Fibroblast of skin of right biceps (primary cell): ENCODE results near the gene SLC41A1.

Experiments used
- DNase-seq: peaks from one replicate; pipeline ENCODE4 v3.0.0-alpha.2; 2013

Gene SLC41A1

DNA sequence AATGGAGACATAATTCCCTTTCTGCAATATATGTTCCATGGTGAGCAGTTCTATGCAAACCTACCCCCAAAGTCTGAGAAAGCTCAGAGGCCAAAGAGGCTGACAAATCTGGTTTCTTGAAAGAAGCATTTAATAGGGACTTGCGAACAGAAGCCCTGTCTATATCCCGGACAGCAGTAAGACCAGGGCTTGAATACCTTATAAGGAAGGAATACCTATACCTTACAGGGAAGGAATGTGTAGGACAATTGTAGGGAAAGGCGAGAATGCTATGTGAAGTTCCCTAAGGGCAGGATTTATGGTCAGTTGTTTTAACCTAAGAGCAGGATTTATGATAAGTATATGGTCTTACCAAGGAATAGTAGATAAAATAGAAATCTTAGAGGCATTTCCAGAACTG is 5.0 kb upstream of the SLC41A1 start:
- DNase-seq, result no peak

DNA sequence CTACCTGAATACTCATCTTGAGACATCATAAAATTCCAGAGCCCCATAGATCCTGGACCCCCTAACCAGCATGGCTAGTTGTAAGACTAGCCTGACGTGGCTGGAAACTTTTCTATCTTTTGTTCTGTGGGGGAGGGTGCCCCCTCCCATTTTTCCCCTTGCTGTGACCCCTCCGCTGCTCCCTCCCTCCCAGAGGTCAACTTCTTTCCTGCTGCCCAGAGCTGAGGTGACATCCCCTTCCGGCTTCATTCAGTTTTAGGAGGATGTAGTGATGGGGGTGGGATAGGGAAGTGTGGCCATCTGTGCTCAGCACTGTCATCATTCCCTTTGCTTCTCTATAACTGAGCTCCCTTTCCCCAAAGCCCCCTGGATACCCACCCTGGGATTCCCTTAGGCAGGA is 4.4 kb upstream of the SLC41A1 start:
- DNase-seq, result no peak

DNA sequence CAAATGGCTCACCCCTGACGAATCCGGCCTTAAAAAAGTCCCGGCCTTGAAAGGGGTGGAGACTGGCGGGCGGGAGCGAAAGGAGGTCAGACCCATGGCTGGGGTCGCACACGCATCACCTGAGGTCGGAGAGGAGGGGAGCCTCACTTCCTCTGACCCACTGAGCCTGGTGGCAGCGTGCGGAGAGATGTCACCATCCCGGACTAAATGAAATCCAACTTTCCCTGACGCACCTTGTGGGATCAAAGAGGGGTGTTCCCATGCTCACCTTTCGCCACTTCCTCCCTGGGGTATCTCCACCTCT is 709 bp upstream of the SLC41A1 start:
- peak; percentile 72 for DNase-seq

DNA sequence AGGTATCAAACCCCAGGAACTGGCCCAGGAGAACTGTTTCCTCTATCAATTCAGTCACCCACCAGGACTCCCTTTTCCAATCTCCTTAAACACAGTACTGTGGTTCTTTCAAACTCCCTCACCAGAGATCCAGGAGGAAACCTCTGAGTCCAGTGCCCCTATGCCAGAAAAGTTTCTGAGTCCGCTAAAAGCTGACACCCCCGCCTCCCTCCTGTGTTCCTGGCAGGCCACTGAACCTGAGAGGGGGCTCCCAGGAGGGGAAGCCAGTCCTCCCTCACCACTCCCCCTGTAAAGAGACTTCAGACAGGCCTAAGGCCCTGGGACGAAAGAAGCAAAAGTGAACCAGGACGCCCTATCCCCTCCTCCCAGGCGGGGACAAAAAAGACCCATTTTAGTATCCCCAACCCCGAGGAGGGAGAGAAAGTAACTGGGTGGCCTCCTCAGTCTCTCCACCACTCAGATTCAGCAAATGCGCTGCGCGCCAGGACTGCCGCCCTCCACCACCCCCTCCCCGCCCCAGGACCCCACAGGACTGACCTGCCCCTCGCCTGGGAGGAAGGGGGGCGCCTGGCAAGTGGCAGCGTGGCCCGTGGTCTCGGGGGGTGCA is 624 bp downstream of the SLC41A1 start:
- peak; percentile 26 for DNase-seq

DNA sequence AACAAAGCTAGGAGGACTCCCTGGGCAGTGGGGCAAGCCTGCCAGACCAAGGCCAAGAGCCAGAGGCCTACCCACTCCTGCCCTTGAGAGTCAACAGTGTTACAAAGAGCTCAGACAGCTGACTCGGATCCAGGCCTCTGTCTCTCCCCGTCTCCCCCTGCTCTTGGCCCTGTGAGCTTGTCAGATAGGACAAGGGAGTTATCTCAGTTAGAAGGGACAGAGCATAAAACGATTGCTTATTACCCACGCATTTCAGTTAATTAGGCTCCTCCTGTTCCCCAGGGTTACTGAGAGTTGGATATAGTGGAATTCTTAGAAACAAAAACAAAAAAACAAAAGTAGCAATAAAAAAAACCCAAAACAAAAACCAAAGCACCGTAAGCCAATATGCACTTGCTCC is 1.3 kb downstream of the SLC41A1 start:
- DNase-seq, result no peak

DNA sequence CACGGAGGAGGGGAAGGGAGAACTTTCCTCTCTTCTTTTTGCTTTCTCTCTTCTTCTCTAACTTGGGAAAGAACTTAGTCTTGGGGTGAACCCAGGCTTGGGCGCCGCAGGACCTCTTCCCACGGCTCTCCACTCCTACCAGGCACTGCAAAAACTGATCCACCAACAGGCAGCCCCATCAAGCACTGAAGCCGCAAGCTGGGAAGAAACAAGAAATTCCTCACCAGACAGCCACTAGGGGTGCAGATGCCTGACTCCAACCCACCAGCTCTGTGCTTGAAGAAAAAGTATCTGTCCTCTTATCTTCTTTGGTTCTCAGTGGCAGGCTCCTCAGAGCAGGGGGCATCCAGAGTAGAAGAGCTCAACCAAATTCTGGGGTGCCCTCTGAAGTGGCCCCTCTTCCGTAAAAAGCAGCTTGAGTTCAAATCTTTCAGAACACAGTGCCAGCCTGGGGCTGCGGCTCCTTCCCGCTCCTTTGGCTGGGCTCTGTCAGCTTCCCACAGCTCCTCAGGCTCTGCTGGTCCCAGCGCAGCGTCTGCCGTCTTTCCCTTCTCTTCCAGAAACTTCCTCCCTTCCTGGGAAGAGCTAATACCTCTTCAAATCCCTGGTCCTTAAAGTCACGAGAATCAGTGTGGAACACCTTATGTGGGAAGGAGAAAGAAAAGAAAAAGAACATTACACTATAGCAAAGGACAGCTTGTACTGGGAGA is 2.4 kb downstream of the SLC41A1 start:
- peak; percentile 13 for DNase-seq

DNA sequence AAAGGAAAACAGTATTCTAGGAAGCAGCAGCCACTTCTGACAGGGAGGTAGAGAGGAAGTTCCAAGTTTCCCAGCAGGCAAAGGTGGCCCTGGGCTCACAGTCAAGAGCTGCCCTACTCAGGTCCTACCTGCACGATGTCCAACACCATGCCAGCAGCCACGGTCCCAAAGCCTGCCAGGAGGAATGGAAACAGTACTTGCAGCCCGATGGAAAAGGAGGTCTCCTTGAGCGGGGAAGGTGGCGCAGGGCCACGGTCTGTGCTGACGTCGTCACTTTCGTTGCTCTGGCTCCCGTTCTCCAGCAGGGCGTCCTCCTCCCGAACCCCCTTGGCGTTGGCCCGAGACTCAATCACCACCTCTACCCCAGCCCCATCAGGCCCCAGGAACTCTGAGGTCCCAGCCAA is 3.1 kb downstream of the SLC41A1 start:
- no peak for DNase-seq

DNA sequence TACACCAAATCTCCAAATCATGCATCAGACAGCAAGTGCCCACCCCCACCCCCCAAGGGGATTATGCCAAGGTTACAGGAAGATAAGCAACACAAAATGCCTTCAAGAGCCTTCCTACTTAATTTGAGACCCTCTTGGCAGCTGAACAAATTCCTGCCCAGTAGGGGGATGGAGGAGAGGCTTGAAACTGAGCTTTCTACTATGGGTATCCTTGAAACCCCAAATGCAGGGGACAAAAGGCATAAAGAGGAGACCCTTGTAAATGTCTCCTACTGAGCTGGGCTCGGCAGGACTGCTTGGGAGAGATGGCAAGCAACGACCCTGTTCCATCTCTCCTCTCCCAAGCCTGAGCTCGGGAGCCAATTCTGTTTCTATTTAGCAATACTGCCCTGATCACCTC is 3.5 kb downstream of the SLC41A1 start:
- no peak for DNase-seq

DNA sequence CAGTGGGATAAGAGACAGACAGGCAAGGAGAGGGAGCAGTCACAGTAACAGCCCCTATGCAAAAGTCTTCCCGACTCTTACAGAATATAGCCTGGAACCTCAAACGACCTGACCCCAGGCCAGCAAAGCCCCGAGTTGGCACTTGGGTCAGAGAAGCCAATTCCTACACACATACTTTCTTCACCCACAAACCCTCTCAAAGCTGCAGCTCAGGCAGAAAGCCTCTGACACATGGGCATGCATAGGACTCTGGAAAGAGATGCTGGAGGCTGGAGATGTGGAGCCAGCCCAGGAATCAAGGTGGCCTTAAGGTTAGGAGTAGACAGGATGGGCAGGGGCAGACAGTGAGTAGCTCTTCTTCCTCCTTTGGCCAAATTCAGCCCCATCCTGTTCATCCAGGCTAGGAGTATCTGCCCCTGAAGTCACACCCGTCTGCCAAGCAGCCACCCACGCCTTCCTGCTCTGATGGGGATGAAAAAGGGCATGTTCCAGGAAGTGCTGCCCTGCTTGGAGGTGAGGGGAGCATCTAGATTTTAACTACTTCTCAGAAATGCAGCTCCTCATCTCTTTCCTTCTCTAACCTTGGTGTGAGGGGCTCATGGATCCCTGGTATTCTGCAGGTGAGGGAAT is 7.8 kb downstream of the SLC41A1 start:
- DNase-seq, result no peak

DNA sequence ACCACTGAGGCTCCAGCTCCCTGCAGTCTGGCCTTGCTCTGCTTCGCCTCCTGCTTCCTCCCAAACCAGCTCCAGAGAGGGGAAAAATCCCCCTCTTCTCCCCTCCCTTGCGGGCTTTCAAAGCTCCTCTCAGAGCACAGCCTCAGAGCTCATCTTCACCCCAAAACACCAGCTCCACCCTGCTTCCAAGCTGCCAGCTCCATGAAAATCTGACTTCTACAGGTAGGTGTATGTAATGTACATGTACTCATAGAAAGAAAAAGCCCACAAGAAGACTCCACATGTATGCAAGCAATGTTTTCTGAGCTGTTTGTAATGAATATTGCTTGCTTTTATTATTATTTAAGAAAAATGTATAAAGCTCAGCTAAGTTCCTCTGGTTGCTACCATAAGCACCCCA is 8.4 kb downstream of the SLC41A1 start:
- DNase-seq, result no peak

DNA sequence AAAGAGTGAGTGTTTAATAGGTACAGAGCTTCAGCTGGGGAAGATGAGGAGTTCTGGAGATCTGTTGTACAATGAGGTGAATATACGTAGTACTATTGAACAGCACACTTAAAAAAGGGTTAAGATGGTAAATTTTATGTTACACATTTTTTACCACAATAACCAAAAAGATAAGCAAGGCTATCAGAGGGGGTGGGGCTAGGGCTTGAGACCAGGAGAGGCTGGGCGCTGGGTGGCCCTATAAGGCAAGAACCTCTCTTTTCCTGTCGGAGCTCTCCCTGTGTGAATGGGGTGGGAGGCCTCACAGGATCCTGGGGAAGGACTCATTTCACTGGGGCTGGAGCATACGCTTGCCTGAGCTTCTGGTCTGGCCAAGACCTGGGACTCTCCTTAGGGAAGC is 9.0 kb downstream of the SLC41A1 start:
- DNase-seq, result no peak

DNA sequence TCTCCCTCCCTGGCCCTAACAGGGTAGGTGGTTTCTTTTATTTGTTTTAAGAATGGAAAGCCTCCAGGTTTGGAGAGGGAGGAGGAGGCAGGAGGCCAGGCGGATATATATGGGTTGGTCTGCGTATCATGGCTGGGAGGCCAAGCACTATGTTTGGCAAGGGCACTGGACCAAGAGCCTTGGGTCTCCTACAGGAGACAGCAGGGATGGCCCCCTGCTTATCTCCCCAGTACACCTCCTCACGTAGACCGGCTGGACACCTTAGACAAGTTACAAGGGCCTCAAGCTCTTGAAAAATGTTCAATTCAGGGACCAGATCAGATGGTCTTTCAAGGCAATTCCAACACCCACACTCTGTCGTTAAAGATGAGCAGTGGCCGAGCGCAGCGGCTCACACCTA is 10.9 kb downstream of the SLC41A1 start:
- no peak for DNase-seq

DNA sequence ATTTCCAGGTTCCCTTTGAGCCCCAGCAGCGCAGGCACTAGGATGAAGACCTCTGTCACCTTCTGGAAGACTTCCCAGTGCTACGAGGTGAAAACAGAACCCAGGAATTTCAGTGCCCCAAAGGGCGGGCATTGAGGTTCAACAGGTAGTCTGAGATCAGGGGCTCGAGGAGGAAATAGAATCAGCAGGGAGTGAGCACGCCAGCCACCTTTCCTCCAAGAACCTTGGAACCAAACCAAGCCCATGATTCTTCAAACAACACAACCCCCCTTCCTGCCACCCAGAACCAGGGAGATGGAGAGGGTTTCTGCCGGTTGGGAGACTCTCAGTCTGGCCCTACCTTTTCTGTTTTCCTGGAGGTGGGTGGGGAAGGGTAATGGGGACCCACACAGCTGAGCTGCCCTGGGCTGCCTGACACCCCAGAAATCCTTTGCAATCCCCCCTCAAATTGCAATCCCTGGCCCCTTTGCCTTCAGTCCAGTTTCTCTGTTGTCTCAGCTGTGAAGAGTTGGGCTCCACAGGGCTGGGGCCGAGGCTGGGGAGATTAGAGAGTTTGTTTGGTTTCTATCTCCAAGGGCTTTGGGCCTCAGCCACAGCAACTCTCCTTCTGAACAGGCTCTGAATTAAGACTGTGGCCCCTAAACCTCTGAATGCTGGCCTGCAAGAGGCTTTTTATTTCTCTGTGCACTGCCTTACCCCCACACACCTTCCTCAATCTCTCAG is 11.9 kb downstream of the SLC41A1 start:
- DNase-seq, result no peak

DNA sequence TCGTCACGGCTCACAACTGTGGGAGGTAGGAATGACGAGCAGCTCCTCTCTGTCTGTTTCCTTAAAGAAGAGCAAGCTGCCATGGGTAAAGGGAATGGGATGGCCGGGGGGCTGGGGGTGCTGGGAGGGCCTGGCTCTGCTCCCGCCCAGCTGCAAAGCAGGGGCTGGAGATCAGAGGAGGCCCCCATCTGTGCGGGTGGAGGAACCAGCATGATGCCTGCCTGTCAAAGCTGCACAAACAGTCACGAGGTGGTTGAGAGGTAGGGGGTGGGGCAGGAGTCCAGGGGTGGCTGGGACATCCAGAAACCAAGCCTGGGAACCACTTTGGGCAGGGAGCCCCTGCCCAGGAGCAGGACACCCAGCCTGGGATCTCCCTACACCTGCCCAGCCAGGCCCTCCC is 12.6 kb downstream of the SLC41A1 start:
- DNase-seq, result no peak

DNA sequence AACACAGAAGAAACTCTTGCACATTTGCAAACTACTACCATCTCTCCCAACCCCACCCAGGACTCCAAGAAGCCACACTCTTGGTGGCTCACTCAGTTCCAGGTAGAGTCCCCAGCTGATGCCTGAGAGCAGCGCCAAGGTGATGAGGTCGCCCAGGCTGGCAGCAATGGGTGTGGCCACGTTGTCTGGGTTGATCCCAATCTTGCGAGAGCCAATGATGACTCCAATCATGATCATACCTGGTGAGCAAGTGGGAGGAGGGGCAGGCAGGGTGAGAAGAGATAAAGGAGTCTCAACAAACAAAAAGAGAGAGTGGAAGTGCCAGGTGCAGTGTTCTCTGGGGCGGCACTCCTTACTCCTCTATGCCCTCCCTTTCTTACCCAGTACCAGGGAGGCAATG is 14.4 kb downstream of the SLC41A1 start:
- no peak for DNase-seq

DNA sequence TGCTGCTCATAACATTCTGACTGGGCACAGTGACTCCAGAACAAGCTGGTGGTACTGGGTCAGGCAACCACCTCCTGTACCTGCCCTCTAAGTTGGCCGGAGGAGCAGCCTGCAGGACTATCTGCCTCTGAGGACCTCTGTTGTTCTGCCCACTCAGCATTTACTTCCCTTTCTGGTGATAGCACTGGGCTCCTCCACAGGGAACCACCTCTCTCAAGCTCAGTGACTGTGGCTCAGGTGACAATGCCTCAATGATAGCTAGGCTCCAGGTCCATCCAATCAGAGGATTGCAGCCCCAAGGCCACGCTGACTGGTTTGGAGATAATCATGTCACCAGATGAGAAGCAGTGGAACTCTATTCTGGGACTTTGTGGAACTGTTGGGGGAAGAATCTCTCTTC is 15.8 kb downstream of the SLC41A1 start:
- no peak for DNase-seq

DNA sequence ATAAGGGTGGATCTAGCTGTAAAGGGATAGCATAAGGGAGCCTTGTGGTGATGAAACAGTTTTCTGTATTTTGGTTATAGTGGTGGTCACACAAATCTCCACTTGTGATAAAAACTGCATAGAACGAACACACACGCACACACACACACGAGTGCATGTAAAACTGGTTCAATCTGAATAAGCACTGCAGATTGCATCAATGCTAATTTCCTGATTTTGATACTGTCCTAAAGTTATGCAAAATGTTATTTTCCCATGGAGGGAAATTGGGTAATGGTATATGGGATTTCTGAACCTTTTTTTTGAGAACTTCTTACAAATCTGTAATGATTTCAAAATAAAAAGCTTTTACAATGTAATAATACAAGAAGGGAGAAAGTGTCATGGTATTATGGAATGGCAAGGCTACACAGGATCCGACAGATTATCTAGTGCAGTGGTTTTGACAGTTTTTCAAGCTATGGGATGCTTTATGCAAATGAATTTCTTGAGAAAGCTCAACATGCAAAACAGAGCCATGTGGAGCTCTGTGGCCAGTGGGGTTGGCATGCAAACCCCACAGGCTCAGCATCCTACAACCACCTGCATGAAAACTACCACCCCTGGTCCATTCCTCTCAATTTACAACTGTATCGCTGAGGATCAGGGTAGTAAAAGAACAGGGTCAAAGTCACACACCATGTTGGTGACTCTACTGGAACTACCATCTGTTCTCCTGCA is 18.8 kb downstream of the SLC41A1 start:
- no peak for DNase-seq

DNA sequence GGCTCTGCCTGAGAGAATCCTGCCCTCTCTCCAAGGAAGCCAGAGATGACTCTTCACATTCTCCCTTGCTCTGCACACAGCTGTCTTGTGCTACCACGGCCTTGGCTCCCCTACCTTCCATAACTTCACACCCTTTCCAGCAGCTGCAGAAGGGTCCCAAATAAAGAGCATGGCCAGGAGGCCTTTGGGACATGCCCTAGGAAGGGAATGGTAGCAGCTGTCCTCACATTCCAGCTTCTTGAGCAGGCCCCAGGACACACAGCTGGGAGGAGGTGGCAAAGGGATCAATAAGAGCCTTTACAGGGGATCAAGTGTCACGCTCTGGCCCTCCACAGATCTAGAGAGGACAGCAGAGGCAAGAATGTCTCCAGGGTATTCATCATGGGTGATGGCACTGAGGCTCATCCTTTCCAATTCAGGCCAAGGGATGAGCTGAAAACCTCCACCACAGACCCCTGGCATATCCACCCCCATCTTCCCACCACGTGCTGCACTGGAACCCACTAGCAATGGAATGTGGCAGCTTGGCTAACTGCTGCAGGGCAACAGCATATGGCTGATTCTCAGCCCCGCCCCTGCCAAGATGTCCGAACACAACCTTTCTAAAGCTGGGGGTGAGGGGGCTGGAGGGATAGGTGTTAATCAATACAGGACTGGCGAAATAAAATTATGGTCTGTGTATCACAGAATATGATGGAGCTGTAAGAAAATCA is 19.9 kb downstream of the SLC41A1 start:
- no peak for DNase-seq

DNA sequence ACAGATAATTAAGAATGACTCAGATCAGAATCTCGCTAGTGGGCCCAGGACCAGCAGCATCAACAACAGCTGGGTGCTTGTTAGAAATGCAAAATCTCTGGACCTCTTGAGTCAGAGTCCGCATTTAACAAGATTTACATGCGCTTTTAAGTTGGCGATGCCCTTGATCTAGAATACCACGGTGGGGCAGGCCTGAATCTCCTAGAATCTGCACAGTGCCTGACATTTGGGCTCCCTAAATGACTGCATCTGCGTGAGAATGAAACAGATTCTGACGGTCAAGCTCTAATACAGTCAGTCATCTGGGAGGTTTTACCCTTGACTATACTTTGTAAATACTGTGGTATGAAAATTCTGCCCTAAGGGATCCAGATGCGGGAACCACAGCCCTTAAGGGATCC is 20.5 kb downstream of the SLC41A1 start:
- DNase-seq, result no peak

DNA sequence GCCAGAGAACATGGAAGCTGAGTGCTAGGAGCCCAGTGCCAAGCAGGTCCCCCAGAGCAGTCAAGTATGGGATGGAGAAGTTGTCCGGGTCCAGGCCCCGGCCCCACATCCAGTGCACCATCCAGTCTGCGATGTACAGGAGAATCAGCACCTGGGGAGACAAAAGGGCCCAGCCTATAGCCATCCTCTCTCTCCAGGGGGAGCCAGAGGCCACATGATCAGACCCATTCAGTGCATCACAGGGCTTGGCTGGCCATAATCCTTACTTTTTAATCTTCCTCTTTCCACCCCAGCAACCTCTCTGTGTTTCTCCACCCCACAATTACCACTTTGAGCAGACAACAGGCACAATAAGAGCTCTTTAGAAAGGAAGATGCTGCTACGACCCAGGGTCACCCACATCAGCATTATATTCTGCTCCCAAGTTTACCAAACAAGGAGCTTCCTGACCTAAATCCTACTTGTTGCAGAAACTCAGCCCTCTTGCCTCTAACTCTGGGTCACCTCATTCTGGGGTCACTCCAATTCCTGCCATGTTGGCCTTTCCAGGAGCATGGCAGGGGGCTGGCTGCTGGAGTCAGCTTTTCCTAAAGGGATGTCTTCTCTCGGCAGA is 21.3 kb downstream of the SLC41A1 start:
- DNase-seq, result peak; percentile 50

DNA sequence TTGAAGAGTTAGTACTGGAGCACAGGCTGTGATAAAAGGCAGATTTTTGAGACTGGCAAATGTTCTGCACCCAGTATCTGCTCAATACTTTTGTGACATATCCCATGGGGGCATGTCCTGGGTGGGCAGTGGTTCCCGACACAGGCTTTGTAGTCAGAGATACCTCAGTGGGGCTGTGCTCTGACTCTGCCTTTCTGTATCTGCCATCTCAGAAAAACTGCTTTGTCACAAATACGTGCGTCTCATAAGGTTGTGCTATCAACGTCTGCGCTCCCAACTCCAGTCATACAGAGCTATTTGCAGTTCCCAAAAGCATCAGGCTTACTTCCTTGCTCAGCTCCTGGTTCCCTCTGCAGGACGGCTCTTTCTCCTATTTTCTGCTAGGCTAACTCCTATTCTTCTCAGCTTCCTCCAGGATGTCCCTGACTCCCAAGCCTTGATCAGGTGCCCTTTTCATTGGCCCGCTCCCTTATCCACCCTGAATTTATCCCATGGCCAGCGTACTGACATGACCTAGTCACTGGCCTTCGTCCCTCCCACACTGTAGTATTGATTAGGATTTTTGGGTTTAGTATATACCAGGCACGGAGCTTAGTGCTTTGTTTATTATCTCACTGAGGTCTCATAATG is 25.6 kb downstream of the SLC41A1 start:
- DNase-seq, result no peak

DNA sequence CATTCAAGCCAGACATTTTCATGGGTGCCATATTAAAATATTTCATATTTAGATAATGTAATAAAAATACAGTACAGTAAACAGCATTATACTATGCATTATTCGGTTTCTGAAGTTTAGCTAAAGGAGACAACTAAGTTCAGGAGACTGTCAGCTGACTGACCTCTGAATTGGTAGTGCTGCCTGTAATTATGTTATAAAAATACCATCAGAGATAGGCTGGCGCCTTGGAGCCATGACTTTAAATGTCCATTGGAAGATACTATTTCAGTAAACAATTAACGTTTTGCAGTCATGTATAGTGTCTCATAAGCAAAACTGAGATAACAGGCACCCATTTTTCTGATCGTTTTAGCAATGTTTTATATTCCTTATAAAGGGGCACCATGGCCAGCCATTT is 26.4 kb downstream of the SLC41A1 start:
- DNase-seq, result no peak
